Hepatocyte (in vitro differentiated cells): ENCODE results near the gene GRM8.

Experiments used
- CTCF ChIP-seq: fragments of 200-600 bp; sonication (generic); IDR thresholded peaks from 2 replicates; pipeline ENCODE4 v1.5.1; 2016; ENCODE audit warnings: antibody characterized with exemption, mild to moderate bottlenecking; ENCODE audit not compliant: poor library complexity
- EZH2 ChIP-seq: fragments of 200-600 bp; sonication (generic); IDR thresholded peaks from 2 replicates; pipeline ENCODE4 v1.6.1; 2016; ENCODE audit warnings: antibody characterized with exemption, mild to moderate bottlenecking, borderline replicate concordance

GRCh38 chr7:126682176-126682575 is 570.6 kb downstream of the GRM8 start:
- TF ChIP-seq EZH2 = no peak
- TF ChIP-seq CTCF = no peak
